A673 (cell line): ENCODE results near the gene OTOG.

Source experiments
- EZH2 ChIP-seq: fragments of 200-600 bp; sonication (generic); IDR thresholded peaks from 2 replicates; pipeline ENCODE4 v1.6.1; 2017; ENCODE audit warnings: borderline replicate concordance, low read depth, mild to moderate bottlenecking, mixed read lengths, antibody characterized with exemption, low read length; ENCODE audit not compliant: poor library complexity, severe bottlenecking
- TF ChIP-seq, protein P1 (sequence below): fragments of 300-800, 200-600 bp; sonication (generic); conservative IDR thresholded peaks from 2 replicates; pipeline ENCODE4 v1.5.1; 2017; ENCODE audit warnings: low read depth, mild to moderate bottlenecking, antibody characterized with exemption, low read length, moderate library complexity, mixed read lengths

DNA sequence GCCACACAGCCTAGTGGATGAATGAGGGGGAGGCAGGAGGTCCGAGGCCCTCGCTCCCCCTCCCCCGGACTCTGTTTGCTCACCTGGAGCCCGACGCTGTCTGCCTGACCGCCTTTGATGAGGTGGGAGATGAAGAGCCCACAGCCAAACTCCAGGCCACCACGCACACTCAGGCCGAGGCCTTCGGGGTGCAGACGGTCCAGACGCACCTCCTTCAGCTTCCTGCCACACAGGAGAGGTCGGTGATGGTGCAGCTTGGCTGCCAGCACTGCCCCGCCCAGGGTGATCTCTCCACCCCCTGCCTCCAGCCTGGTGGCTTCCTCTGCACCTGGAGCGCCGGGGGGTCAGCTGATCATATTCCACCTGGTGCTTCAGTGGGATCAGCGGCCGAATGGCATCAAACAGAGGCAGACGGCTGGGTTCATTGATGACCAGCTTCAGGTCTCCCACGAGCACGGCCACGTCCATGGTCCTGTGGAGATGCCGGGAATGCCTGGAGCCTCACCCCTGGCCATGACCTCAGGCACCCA lies 15.9 kb upstream of the OTOG start:
- TF ChIP-seq, protein P1, sequence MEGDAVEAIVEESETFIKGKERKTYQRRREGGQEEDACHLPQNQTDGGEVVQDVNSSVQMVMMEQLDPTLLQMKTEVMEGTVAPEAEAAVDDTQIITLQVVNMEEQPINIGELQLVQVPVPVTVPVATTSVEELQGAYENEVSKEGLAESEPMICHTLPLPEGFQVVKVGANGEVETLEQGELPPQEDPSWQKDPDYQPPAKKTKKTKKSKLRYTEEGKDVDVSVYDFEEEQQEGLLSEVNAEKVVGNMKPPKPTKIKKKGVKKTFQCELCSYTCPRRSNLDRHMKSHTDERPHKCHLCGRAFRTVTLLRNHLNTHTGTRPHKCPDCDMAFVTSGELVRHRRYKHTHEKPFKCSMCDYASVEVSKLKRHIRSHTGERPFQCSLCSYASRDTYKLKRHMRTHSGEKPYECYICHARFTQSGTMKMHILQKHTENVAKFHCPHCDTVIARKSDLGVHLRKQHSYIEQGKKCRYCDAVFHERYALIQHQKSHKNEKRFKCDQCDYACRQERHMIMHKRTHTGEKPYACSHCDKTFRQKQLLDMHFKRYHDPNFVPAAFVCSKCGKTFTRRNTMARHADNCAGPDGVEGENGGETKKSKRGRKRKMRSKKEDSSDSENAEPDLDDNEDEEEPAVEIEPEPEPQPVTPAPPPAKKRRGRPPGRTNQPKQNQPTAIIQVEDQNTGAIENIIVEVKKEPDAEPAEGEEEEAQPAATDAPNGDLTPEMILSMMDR, result no peak
- no peak for TF ChIP-seq EZH2
